Vagina (tissue), 2 donors: ENCODE measurements around the gene SEMA4D. TPM values are rescaled to one million over a fixed set of nuclear protein-coding genes. Genes with fewer than 3 reads are reported as not detected.

Experiments
- DNase-seq, 2 donors: peaks; one replicate each; pipeline ENCODE4 v3.0.0-alpha.2; 2017; ENCODE audit errors: extremely low spot score in 2 of 2
- H3K27ac ChIP-seq: fragments of 200-600 bp; sonication (generic); one replicate; pipeline ENCODE4 v1.5.1; 2019
- H3K27me3 ChIP-seq: fragments of 200-600 bp; sonication (generic); one replicate; pipeline ENCODE4 v1.5.1; 2019
- H3K36me3 ChIP-seq, 2 donors: fragments of 200-600 bp; sonication (generic); one replicate each; pipeline ENCODE4 v1.5.1; 2017 to 2019
- H3K4me1 ChIP-seq: fragments of 200-600 bp; sonication (generic); one replicate; pipeline ENCODE4 v1.5.1; 2019
- H3K4me3 ChIP-seq, 2 donors: fragments of 200-600 bp; sonication (generic); 1 replicate in 1 of 2; 2 replicates in 1 of 2; pipeline ENCODE4 v1.5.1; 2016 to 2019
- H3K9me3 ChIP-seq: fragments of 200-600 bp; sonication (generic); one replicate; pipeline ENCODE4 v1.5.1; 2019
- CTCF ChIP-seq, 3 experiments: fragments of 450-650 bp in 2 of 3; fragments of 200-600 bp in 1 of 3; sonication (generic) in 1 of 3; IDR thresholded peaks; one replicate each; pipeline ENCODE4 v1.5.1; 2017 to 2019; ENCODE audit warnings: antibody characterized with exemption in 3 of 3, mild to moderate bottlenecking in 2 of 3, moderate library complexity in 2 of 3
- POLR2A ChIP-seq, 2 donors: fragments of 450-650 bp; IDR thresholded peaks; one replicate each; pipeline ENCODE4 v1.6.1; 2017; ENCODE audit warnings: antibody characterized with exemption in 2 of 2, mild to moderate bottlenecking in 2 of 2, moderate library complexity in 2 of 2
- POLR2AphosphoS5 ChIP-seq, 2 donors: sonication (generic); formaldehyde crosslinking; IDR thresholded peaks; one replicate each; pipeline ENCODE4 v1.9.0; 2017; ENCODE audit warnings: antibody characterized with exemption in 2 of 2, mild to moderate bottlenecking in 2 of 2, low read depth in 1 of 2; ENCODE audit not compliant: insufficient read depth in 1 of 2
- intact Hi-C: fragments of 100-400 bp; cut with DNase I; formaldehyde crosslinking; loops from one replicate; pipeline ENCODE4 v1.15.1; 2023
- total RNA-seq: library from RNA; depleted of rRNA; stranded (reverse); fragments of >200 nt; gene quantifications from one replicate; pipeline ENCODE4 v1.2.3, GENCODE V29; 2016

SEMA4D gene
- total RNA-seq, 1 donor from 2014 or later, result 39.3 TPM

GRCh38 chr9:89491694-89492093, 6.2 kb downstream of the SEMA4D start:
- Histone ChIP-seq H3K36me3 (no peaks in the 10 kb centered on the region), H3K4me1 (peaks cover 33% of the 10 kb centered on the region), H3K27ac (no peak overlapping the region), H3K9me3 (no peaks in the 10 kb centered on the region), H3K4me3 (no peak overlapping the region), H3K27me3 (no peaks in the 10 kb centered on the region)
- intact Hi-C loops, result no loop called here
- no peak for DNase-seq
- TF ChIP-seq CTCF (IDR thresholded peaks at IDR 0.05), result no peak
- no peak for TF ChIP-seq POLR2AphosphoS5 (IDR thresholded peaks at IDR 0.05; ENCODE audit: insufficient read depth in 1 of 2, low read depth in 1 of 2)
- TF ChIP-seq POLR2A (IDR thresholded peaks at IDR 0.05), result no peak

DNA sequence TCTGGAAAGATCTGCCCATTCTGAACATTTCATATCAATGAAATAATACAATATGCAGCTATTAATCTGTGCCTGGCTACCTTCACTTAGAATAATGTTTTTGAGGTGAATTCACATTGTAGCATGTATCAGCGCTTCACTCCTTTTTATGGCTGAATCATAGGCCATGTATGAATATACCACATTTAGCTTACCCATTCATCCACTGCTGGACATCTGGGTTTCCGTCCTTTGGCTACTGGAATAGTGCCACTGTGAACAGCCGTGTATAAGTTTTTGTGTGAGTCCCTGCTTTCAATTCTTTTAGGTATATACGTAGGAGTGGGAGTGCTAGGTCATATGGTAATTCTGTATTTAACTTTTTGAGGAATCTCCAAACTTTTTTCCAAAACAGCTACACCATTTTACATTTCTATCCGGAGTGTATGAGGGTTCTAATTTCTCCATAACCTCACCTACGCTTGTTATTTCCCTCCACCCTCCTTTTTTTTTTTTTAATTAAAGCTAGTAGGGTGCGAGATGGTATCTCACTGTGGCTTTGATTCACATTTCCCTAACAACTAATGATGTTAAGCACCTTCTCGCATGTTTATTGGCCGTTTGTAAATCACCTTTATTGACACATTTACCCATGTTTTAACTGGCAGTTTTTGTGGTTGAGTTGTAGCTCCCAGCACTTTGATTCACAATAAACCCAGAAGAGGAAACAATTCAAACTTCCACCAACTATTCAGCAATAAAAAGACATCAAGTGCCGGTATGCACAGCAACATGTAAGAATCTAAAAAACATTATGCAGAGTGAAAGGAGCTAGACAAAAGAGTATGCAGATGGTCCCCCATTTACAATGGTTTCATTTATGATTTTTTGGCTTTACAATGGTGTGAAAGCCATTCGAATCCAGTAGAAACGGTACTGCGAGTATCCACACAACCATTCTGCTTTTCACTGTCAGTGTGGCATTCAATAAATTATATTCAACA, 8.1 kb downstream of the SEMA4D start:
- H3K36me3 ChIP-seq, result no peaks in the 10 kb centered on the region
- no peak overlapping the region for H3K4me3 ChIP-seq
- TF ChIP-seq POLR2AphosphoS5 (IDR thresholded peaks at IDR 0.05; ENCODE audit: insufficient read depth in 1 of 2, low read depth in 1 of 2) (no peak), POLR2A (IDR thresholded peaks at IDR 0.05) (no peak), CTCF (IDR thresholded peaks at IDR 0.05) (no peak)
- peaks cover 15% of the 10 kb centered on the region for H3K4me1 ChIP-seq
- no peaks in the 10 kb centered on the region for H3K9me3 ChIP-seq
- no peak for DNase-seq
- intact Hi-C loops, result no loop called here
- H3K27me3 ChIP-seq, result no peaks in the 10 kb centered on the region
- H3K27ac ChIP-seq, result no peak overlapping the region

GRCh38 chr9:89488936-89489335, 9.0 kb downstream of the SEMA4D start:
- Histone ChIP-seq H3K27ac (no peak overlapping the region), H3K9me3 (no peaks in the 10 kb centered on the region), H3K4me1 (peaks cover 19% of the 10 kb centered on the region), H3K36me3 (no peaks in the 10 kb centered on the region), H3K27me3 (no peaks in the 10 kb centered on the region), H3K4me3 (no peak overlapping the region)
- TF ChIP-seq POLR2A (IDR thresholded peaks at IDR 0.05), result no peak
- TF ChIP-seq POLR2AphosphoS5 (IDR thresholded peaks at IDR 0.05; ENCODE audit: insufficient read depth in 1 of 2, low read depth in 1 of 2), result no peak
- no peak for TF ChIP-seq CTCF (IDR thresholded peaks at IDR 0.05)
- intact Hi-C loops, result no loop called here
- DNase-seq, result no peak

DNA sequence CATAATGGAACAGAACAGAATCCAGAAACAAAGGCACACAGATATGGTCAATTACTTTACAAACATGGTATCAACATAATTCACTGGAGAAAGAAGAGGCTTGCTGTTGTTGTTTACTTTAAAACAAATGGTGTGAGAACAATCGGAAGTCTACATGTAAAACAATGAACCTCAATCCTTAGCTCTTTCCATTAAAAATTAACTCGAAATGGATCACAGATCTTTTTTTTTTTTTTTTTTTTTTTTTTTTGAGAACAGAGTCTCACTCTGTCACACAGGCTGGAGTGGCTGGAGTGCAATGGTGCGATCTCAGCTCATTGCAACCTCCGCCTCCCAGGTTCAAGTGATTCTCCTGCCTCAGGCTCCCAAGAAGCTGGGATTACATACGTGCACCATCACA, 9.8 kb downstream of the SEMA4D start:
- intact Hi-C loops, result no loop called here
- no peak for TF ChIP-seq CTCF (IDR thresholded peaks at IDR 0.05)
- TF ChIP-seq POLR2A (IDR thresholded peaks at IDR 0.05), result no peak
- no peak for TF ChIP-seq POLR2AphosphoS5 (IDR thresholded peaks at IDR 0.05; ENCODE audit: insufficient read depth in 1 of 2, low read depth in 1 of 2)
- no peak overlapping the region for H3K27ac ChIP-seq
- no peak overlapping the region for H3K4me3 ChIP-seq
- no peaks in the 10 kb centered on the region for H3K9me3 ChIP-seq
- peaks cover 24% of the 10 kb centered on the region for H3K4me1 ChIP-seq
- no peak for DNase-seq
- H3K36me3 ChIP-seq, result no peaks in the 10 kb centered on the region
- no peaks in the 10 kb centered on the region for H3K27me3 ChIP-seq

- TF ChIP-seq CTCF (IDR thresholded peaks at IDR 0.05) (no peak), POLR2A (IDR thresholded peaks at IDR 0.05) (no peak), POLR2AphosphoS5 (IDR thresholded peaks at IDR 0.05; ENCODE audit: insufficient read depth in 1 of 2, low read depth in 1 of 2) (no peak)
- no peak for DNase-seq
- Histone ChIP-seq H3K9me3 (no peaks in the 10 kb centered on the region), H3K4me3 (no peak overlapping the region), H3K27ac (no peak overlapping the region), H3K27me3 (no peaks in the 10 kb centered on the region), H3K4me1 (peaks cover 20% of the 10 kb centered on the region), H3K36me3 (no peaks in the 10 kb centered on the region)
- intact Hi-C loops, result no loop called here
Measured at GRCh38 chr9:89486681-89487080, 11.2 kb downstream of the SEMA4D start.
